MM.1S (cell line): Measurements from ENCODE around the gene DENND4A.
"Not testable (repeated sequence)": the region's sequence is repeated elsewhere in the genome, so short reads cannot be mapped to it uniquely, and the experiment has no call there.

ENCODE experiments used
- DNase-seq: peaks from one replicate; pipeline ENCODE4 v3.0.0-alpha.2; 2015
- H2AFZ ChIP-seq: fragments of 300-600 bp; sonication (generic); 2 replicates; pipeline ENCODE4 v1.6.0; 2016; ENCODE audit warnings: antibody characterized with exemption, low read length
- H3F3A ChIP-seq: fragments of 300-600 bp; sonication (generic); 2 replicates; pipeline ENCODE4 v1.6.1; 2016; ENCODE audit warnings: mild to moderate bottlenecking, antibody characterized with exemption, low read length, moderate library complexity, mixed read lengths; ENCODE audit not compliant: insufficient read depth
- H3K27ac ChIP-seq: fragments of 300-600 bp; sonication (generic); 2 replicates; pipeline ENCODE4 v1.5.1; 2016; ENCODE audit warnings: mild to moderate bottlenecking, low read length
- H3K27me3 ChIP-seq: fragments of 300-600 bp; sonication (generic); replicated peaks from 2 replicates; pipeline ENCODE4 v1.6.0; 2016; ENCODE audit warnings: low read length; ENCODE audit not compliant: insufficient read depth
- H3K36me3 ChIP-seq: fragments of 300-600 bp; sonication (generic); replicated peaks from 2 replicates; pipeline ENCODE4 v1.6.1; 2016; ENCODE audit warnings: mild to moderate bottlenecking, low read length, mixed read lengths; ENCODE audit not compliant: insufficient read depth
- H3K4me1 ChIP-seq: fragments of 300-600 bp; sonication (generic); 2 replicates; pipeline ENCODE4 v1.6.1; 2016; ENCODE audit warnings: low read length, mixed read lengths
- H3K4me2 ChIP-seq: fragments of 300-600 bp; sonication (generic); 2 replicates; pipeline ENCODE4 v1.6.0; 2016; ENCODE audit warnings: low read depth, low read length
- H3K4me3 ChIP-seq: fragments of 300-600 bp; sonication (generic); 2 replicates; pipeline ENCODE4 v1.5.1; 2016; ENCODE audit warnings: low read length, mixed read lengths
- H3K79me2 ChIP-seq: fragments of 300-600 bp; sonication (generic); 2 replicates; pipeline ENCODE4 v1.6.1; 2016; ENCODE audit warnings: mixed run types, low read length, mixed read lengths
- H3K9ac ChIP-seq: fragments of 300-600 bp; sonication (generic); 2 replicates; pipeline ENCODE4 v1.6.1; 2016; ENCODE audit warnings: low read length, mixed read lengths
- H3K9me2 ChIP-seq: fragments of 300-600 bp; sonication (generic); replicated peaks from 2 replicates; pipeline ENCODE4 v1.6.1; 2016; ENCODE audit warnings: mild to moderate bottlenecking, low read length, mixed read lengths; ENCODE audit not compliant: insufficient read depth
- H3K9me3 ChIP-seq: fragments of 300-600 bp; sonication (generic); replicated peaks from 2 replicates; pipeline ENCODE4 v1.6.1; 2016; ENCODE audit warnings: mild to moderate bottlenecking, low read length, mixed read lengths; ENCODE audit not compliant: insufficient read depth
- H4K20me1 ChIP-seq: fragments of 300-600 bp; sonication (generic); 2 replicates; pipeline ENCODE4 v1.6.1; 2016; ENCODE audit warnings: mild to moderate bottlenecking, low read length, moderate library complexity, mixed read lengths; ENCODE audit not compliant: insufficient read depth
- EZH2 ChIP-seq: fragments of 300-600 bp; sonication (generic); optimal IDR thresholded peaks from 2 replicates; pipeline ENCODE3; 2017; ENCODE audit warnings: low read depth, mild to moderate bottlenecking, antibody characterized with exemption, low read length, mixed read lengths
- EZH2phosphoT487 ChIP-seq: fragments of 300-600 bp; sonication (generic); IDR thresholded peaks from 2 replicates; pipeline ENCODE4 v1.6.1; 2018; ENCODE audit warnings: antibody characterized with exemption, low read length
- TF ChIP-seq, protein P1 (sequence below): fragments of 300-600 bp; sonication (generic); IDR thresholded peaks from 2 replicates; pipeline ENCODE4 v1.5.1; 2016; ENCODE audit warnings: antibody characterized with exemption, low read length, mixed read lengths

DENND4A gene

DNA sequence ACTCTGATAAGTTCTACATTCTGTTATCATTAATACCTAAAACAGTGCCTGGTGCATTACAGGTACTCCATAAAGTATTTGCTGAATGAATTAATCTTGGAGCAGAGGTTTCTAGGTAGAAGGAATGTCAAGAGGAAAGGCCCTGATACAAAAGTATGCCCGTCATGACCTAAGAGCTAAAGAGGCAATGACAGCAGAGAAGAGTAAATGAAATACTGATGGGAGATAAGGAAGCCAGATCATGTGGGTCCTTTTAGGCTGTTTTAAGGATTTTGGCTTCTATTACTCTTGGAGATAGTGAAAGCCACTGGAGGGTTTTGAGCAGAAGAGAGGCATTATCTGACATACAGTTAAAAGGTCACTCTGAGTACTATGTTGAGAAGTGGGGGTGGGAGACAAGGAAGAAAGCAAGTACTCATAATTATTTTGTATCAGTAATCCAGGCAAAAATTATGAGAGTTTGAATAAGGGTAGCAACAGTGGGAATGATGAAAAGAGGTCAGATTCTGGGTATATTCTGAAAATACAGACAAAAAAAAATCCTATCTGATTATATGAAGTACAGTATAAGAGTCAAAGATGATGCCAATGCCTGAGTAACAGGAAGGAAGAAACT lies 48.3 kb downstream of the DENND4A start:
- TF ChIP-seq EZH2phosphoT487 (no peak), EZH2 (no peak)
- TF ChIP-seq, protein P1, sequence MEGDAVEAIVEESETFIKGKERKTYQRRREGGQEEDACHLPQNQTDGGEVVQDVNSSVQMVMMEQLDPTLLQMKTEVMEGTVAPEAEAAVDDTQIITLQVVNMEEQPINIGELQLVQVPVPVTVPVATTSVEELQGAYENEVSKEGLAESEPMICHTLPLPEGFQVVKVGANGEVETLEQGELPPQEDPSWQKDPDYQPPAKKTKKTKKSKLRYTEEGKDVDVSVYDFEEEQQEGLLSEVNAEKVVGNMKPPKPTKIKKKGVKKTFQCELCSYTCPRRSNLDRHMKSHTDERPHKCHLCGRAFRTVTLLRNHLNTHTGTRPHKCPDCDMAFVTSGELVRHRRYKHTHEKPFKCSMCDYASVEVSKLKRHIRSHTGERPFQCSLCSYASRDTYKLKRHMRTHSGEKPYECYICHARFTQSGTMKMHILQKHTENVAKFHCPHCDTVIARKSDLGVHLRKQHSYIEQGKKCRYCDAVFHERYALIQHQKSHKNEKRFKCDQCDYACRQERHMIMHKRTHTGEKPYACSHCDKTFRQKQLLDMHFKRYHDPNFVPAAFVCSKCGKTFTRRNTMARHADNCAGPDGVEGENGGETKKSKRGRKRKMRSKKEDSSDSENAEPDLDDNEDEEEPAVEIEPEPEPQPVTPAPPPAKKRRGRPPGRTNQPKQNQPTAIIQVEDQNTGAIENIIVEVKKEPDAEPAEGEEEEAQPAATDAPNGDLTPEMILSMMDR, result no peak
- Histone ChIP-seq H3K4me1 (no peaks in the 10 kb centered on the region), H3K9ac (no peak overlapping the region), H3F3A (no peaks in the 10 kb centered on the region), H3K27me3 (no peaks in the 10 kb centered on the region), H4K20me1 (no peaks in the 10 kb centered on the region), H3K79me2 (no peaks in the 10 kb centered on the region; the same call in 1 of the 2 replicates), H3K9me3 (no peaks in the 10 kb centered on the region), H2AFZ (no peak overlapping the region), H3K4me3 (no peak overlapping the region), H3K27ac (no peak overlapping the region), H3K9me2 (no peaks in the 10 kb centered on the region), H3K36me3 (no peaks in the 10 kb centered on the region; the same call in 1 of the 2 replicates), H3K4me2 (no peak overlapping the region)
- no peak for DNase-seq

DNA sequence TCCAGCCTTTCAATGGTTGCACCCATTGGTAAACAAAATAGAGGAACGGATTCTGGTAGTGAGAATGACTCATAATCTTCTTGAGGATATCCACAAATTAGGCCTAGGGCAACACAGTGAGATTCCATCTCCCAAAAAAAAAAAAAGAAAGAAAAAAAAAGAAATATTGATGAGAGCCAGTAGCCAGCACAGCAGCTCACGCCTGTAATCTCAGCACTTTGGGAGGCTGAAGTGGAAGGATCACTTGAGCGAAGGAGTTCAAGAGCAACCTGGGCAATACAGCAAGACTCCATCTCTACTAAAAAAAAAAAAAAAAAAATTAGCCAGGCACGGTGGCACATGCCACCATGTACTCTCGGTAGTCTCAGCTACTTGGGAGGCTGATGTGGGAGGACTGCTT lies 51.9 kb downstream of the DENND4A start:
- Histone ChIP-seq H4K20me1 (no peaks in the 10 kb centered on the region), H3F3A (no peaks in the 10 kb centered on the region), H3K9ac (no peak overlapping the region), H3K4me3 (no peak overlapping the region), H3K9me3 (no peaks in the 10 kb centered on the region), H3K27ac (no peak overlapping the region), H3K36me3 (peaks cover 4% of the 10 kb centered on the region), H3K27me3 (no peaks in the 10 kb centered on the region), H2AFZ (no peak overlapping the region), H3K9me2 (no peaks in the 10 kb centered on the region), H3K4me1 (no peaks in the 10 kb centered on the region), H3K4me2 (no peak overlapping the region), H3K79me2 (no peaks in the 10 kb centered on the region)
- TF ChIP-seq EZH2phosphoT487, result no peak
- TF ChIP-seq, protein P1, result no peak
- no peak for TF ChIP-seq EZH2
- DNase-seq, result no peak

DNA sequence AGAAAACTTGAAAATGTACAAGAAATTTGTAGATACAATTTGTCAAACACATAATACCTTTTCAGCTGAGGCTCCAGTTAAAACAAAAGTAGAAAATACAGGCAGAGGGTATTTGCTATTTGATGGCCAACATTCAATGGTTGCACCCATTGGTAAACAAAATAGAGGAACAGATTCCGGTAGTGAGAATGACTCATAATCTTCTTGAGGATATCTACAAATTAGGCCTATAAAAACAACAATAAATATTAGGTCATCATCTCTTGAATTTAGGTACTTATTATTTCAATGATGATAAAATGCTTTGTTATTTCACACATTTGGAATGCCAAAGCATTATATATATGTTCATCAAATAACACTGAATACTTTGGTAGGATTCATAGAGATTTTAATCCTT lies 53.4 kb downstream of the DENND4A start:
- Histone ChIP-seq H3K79me2 (no peaks in the 10 kb centered on the region), H3K27me3 (no peaks in the 10 kb centered on the region), H3K4me2 (no peak overlapping the region), H3K9me2 (no peaks in the 10 kb centered on the region), H3K9me3 (no peaks in the 10 kb centered on the region), H3F3A (no peaks in the 10 kb centered on the region), H3K9ac (no peak overlapping the region), H3K36me3 (peaks cover 4% of the 10 kb centered on the region), H4K20me1 (no peaks in the 10 kb centered on the region), H3K27ac (no peak overlapping the region), H3K4me1 (no peaks in the 10 kb centered on the region), H3K4me3 (no peak overlapping the region), H2AFZ (no peak overlapping the region)
- DNase-seq, result no peak
- TF ChIP-seq EZH2phosphoT487 (no peak), EZH2 (no peak)
- TF ChIP-seq, protein P1, result no peak

DNA sequence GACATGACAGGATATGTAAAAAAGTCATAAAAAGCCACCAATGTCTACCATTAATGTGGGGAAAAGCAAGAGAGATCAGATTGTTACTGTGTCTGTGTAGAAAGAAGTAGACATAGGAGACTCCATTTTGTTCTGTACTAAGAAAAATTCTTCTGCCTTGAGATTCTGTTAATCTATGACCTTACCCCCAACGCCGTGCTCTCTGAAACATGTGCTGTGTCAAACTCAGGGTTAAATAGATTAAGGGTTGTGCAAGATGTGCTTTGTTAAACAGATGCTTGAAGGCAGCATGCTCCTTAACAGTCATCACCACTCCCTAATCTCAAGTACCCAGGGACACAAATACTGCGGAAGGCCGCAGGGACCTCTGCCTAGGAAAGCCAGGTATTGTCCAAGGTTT lies 58.5 kb downstream of the DENND4A start:
- not testable (repeated sequence) for H2AFZ ChIP-seq, H3K9ac ChIP-seq, H4K20me1 ChIP-seq, H3F3A ChIP-seq, H3K9me3 ChIP-seq, H3K4me3 ChIP-seq, H3K79me2 ChIP-seq, H3K27me3 ChIP-seq, H3K36me3 ChIP-seq, H3K4me1 ChIP-seq, H3K9me2 ChIP-seq, DNase-seq, H3K4me2 ChIP-seq, H3K27ac ChIP-seq
